Natural killer cell (primary cell): ENCODE results near the gene PALM. TPM values are rescaled to one million over a fixed set of nuclear protein-coding genes. Genes with fewer than 3 reads are reported as not detected.

Experiments used
- ATAC-seq, 3 donors: fragments of 150-1000 bp in 2 of 3; fragments of 200-7000 bp in 1 of 3; cut with Tn5 transposase; 1 replicate in 1 of 3; 2 replicates in 2 of 3; pipeline ENCODE4 v1.10.0; 2021; ENCODE audit warnings: mild to moderate bottlenecking in 2 of 3, moderate library complexity in 2 of 3
- DNase-seq, 2 donors: peaks; one replicate each; pipeline versions ENCODE4 v3.0.0 to v3.0.0-alpha.2; 2013 to 2021; ENCODE audit warnings: mixed read lengths in 1 of 2
- H3K27ac ChIP-seq: one replicate; pipeline ENCODE4 v1.5.1; 2013; ENCODE audit warnings: mild to moderate bottlenecking, low read length
- H3K27me3 ChIP-seq: one replicate; pipeline ENCODE4 v1.6.1; 2013; ENCODE audit warnings: low read length; ENCODE audit not compliant: control insufficient read depth, insufficient read depth
- H3K36me3 ChIP-seq: one replicate; pipeline ENCODE4 v1.6.1; 2013; ENCODE audit warnings: low read length; ENCODE audit not compliant: control insufficient read depth, insufficient read depth
- H3K4me1 ChIP-seq: one replicate; pipeline ENCODE4 v1.6.1; 2013; ENCODE audit warnings: low read length; ENCODE audit not compliant: control insufficient read depth, insufficient read depth
- H3K4me3 ChIP-seq: one replicate; pipeline ENCODE4 v1.5.1; 2013; ENCODE audit warnings: low read length
- H3K9me3 ChIP-seq: one replicate; pipeline ENCODE4 v1.6.1; 2013; ENCODE audit warnings: low read length; ENCODE audit not compliant: control insufficient read depth, insufficient read depth
- H3K27ac Mint-ChIP-seq, 2 donors: one replicate each; pipeline ENCODE4 v1.8.0; 2022; ENCODE audit warnings: mild to moderate bottlenecking in 2 of 2, mixed read lengths in 2 of 2, moderate library complexity in 1 of 2
- H3K27me3 Mint-ChIP-seq, 2 donors: one replicate each; pipeline ENCODE4 v1.8.0; 2022; ENCODE audit warnings: low read depth in 2 of 2, mixed read lengths in 2 of 2
- H3K36me3 Mint-ChIP-seq: one replicate; pipeline ENCODE4 v1.8.0; 2022; ENCODE audit warnings: mixed read lengths
- H3K4me1 Mint-ChIP-seq, 2 donors: one replicate each; pipeline ENCODE4 v1.8.0; 2022; ENCODE audit warnings: mixed read lengths in 2 of 2
- H3K4me3 Mint-ChIP-seq: one replicate; pipeline ENCODE4 v1.8.0; 2022; ENCODE audit warnings: mild to moderate bottlenecking, moderate library complexity, mixed read lengths
- H3K9me3 Mint-ChIP-seq, 2 donors: one replicate each; pipeline ENCODE4 v1.8.0; 2022; ENCODE audit warnings: mixed read lengths in 2 of 2
- CTCF ChIP-seq: fragments of 200-600 bp; IDR thresholded peaks from one replicate; pipeline ENCODE4 v1.8.0; 2022; ENCODE audit warnings: antibody characterized with exemption
- WGBS: methylation state at CpG from one replicate; pipeline ENCODE4 v1.1.7; 2013; ENCODE audit warnings: missing lambda C conversion rate; ENCODE audit not compliant: insufficient coverage; 5-methylcytosine and 5-hydroxymethylcytosine counted together
- intact Hi-C: fragments of 100-400 bp; cut with micrococcal nuclease; formaldehyde crosslinking; loops from one replicate; pipeline ENCODE4 v1.14.2; 2022
- total RNA-seq, 4 donors: library from RNA; stranded (reverse); fragments of 120-200 nt in 1 of 4; gene quantifications; one replicate each; pipeline versions ENCODE4 v1.2.3 to v1.2.4, GENCODE V29; 2013 to 2022

Gene PALM
- total RNA-seq, 3 donors from 2014 or later (not counting 1 experiment from before 2014, with no cell fraction given) = 0.59 to 1.0 TPM; not detected in 1

GRCh38 chr19:703329-703650 lies 5.4 kb upstream of the PALM start:
- H3K9me3 Mint-ChIP-seq = no peaks in the 10 kb centered on the region
- peaks cover 19% of the 10 kb centered on the region for H3K4me1 ChIP-seq
- peak overlapping the region; percentile 30 for H3K27ac ChIP-seq
- no peaks in the 10 kb centered on the region for H3K36me3 Mint-ChIP-seq
- intact Hi-C loops = loop anchor here (5.0 kb wide), 1 partner anchor 41 kb away; the partner anchor contains the start of gene RNF126
- H3K4me3 Mint-ChIP-seq = peak overlapping the region; percentile 47
- H3K4me3 ChIP-seq = no peak overlapping the region
- no peaks in the 10 kb centered on the region for H3K36me3 ChIP-seq
- peaks cover 5% of the 10 kb centered on the region for H3K27me3 ChIP-seq
- no peaks in the 10 kb centered on the region for H3K9me3 ChIP-seq
- peaks cover 9 to 10% of the 10 kb centered on the region in 2 donors for H3K4me1 Mint-ChIP-seq
- DNase-seq (peak in 1 of 2 donors; percentile 17), ATAC-seq (peak in 1 of 3 donors; percentile 4)
- peaks cover 6 to 7% of the 10 kb centered on the region in 2 donors for H3K27me3 Mint-ChIP-seq
- 26% methylated on average over 4 of the region's 4 CpGs for WGBS
- TF ChIP-seq CTCF = no peak
- peak overlapping the region; percentile 5 to 8 for H3K27ac Mint-ChIP-seq

- Mint-ChIP-seq H3K4me3 (no peak overlapping the region), H3K27me3 (peaks cover 6 to 7% of the 10 kb centered on the region in 2 donors), H3K36me3 (no peaks in the 10 kb centered on the region), H3K4me1 (peaks cover 9 to 10% of the 10 kb centered on the region in 2 donors), H3K9me3 (no peaks in the 10 kb centered on the region), H3K27ac (peak overlapping the region; percentile 5 to 8)
- no peak for TF ChIP-seq CTCF
- H3K9me3 ChIP-seq = no peaks in the 10 kb centered on the region
- WGBS = 2% methylated on average over 46 of the region's 50 CpGs
- intact Hi-C loops = loop anchor here (5.0 kb wide), 1 partner anchor 42 kb away; the partner anchor contains the start of gene RNF126
- DNase-seq (peak; percentile 73 to 76), ATAC-seq (peak; percentile 83 to 92 (median 89))
- H3K27ac ChIP-seq = no peak overlapping the region
- H3K36me3 ChIP-seq = no peaks in the 10 kb centered on the region
- H3K4me3 ChIP-seq = no peak overlapping the region
- H3K27me3 ChIP-seq = peaks cover 7% of the 10 kb centered on the region
- peaks cover 21% of the 10 kb centered on the region for H3K4me1 ChIP-seq
These were observed 4.9 kb upstream of the PALM start for GRCh38 chr19:703651-704446.

GRCh38 chr19:704447-704741 lies 4.3 kb upstream of the PALM start:
- Mint-ChIP-seq H3K4me3 (no peak overlapping the region), H3K36me3 (no peaks in the 10 kb centered on the region), H3K27ac (no peak overlapping the region), H3K9me3 (no peaks in the 10 kb centered on the region), H3K4me1 (peaks cover 9 to 10% of the 10 kb centered on the region in 2 donors), H3K27me3 (peaks cover 6 to 7% of the 10 kb centered on the region in 2 donors)
- H3K27me3 ChIP-seq = peaks cover 7% of the 10 kb centered on the region
- no peaks in the 10 kb centered on the region for H3K36me3 ChIP-seq
- intact Hi-C loops = loop anchor here (5.0 kb wide), 1 partner anchor 42 kb away; the partner anchor contains the start of gene RNF126
- DNase-seq (no peak), ATAC-seq (no peak)
- no peaks in the 10 kb centered on the region for H3K9me3 ChIP-seq
- H3K27ac ChIP-seq = no peak overlapping the region
- no peak overlapping the region for H3K4me3 ChIP-seq
- H3K4me1 ChIP-seq = peaks cover 20% of the 10 kb centered on the region
- 5% methylated on average over 11 of the region's 14 CpGs for WGBS
- no peak for TF ChIP-seq CTCF
